ENCODE measurements around the gene HES1. TPM values are rescaled to one million over a fixed set of nuclear protein-coding genes. Genes with fewer than 3 reads are reported as not detected.

HES1 gene
- total and polyA plus RNA-seq, 4 donors: 16.5 to 70.6 (median 27.5) TPM

GRCh38 chr3:194137008-194137505 is 1.1 kb downstream of the HES1 start:
- H3K4me1 ChIP-seq (ENCODE audit: control insufficient read depth in 5 of 5, insufficient read depth in 5 of 5, low read length in 5 of 5): peaks cover 0 to 49% (median 25%) of the 10 kb centered on the region in 5 donors
- ATAC-seq (ENCODE audit: insufficient read depth, low FRiP score): no peak
- peak; percentile 61 to 77 (median 68) for DNase-seq
- peaks cover 0 to 12% (median 0%) of the 10 kb centered on the region in 4 donors for H3K36me3 ChIP-seq (ENCODE audit: control insufficient read depth in 4 of 4, insufficient read depth in 4 of 4, low read length in 4 of 4)
- H3K9ac ChIP-seq (ENCODE audit: insufficient read depth in 1 of 2, low read length in 2 of 2): peak overlapping the region; percentile 19 to 81
- H3K4me3 ChIP-seq: peak overlapping the region; percentile 67
- WGBS, 2 donors: 0 to 1% methylated on average over 34 of the region's 34 CpGs
- TF ChIP-seq, protein P1, sequence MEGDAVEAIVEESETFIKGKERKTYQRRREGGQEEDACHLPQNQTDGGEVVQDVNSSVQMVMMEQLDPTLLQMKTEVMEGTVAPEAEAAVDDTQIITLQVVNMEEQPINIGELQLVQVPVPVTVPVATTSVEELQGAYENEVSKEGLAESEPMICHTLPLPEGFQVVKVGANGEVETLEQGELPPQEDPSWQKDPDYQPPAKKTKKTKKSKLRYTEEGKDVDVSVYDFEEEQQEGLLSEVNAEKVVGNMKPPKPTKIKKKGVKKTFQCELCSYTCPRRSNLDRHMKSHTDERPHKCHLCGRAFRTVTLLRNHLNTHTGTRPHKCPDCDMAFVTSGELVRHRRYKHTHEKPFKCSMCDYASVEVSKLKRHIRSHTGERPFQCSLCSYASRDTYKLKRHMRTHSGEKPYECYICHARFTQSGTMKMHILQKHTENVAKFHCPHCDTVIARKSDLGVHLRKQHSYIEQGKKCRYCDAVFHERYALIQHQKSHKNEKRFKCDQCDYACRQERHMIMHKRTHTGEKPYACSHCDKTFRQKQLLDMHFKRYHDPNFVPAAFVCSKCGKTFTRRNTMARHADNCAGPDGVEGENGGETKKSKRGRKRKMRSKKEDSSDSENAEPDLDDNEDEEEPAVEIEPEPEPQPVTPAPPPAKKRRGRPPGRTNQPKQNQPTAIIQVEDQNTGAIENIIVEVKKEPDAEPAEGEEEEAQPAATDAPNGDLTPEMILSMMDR (IDR thresholded peaks at IDR 0.05; ENCODE audit: control extremely low read depth, extremely low read depth): no peak
- peak overlapping the region; percentile 87 to 90 for H3K27ac ChIP-seq (ENCODE audit: low read depth in 1 of 2, low read length in 1 of 2)
- no peaks in the 10 kb centered on the region for H3K27me3 ChIP-seq (ENCODE audit: control insufficient read depth in 3 of 3, insufficient read depth in 3 of 3, low read length in 2 of 3)
- no peaks in the 10 kb centered on the region for H3K9me3 ChIP-seq (ENCODE audit: control insufficient read depth in 4 of 4, insufficient read depth in 3 of 4, low read length in 3 of 4)

DNA sequence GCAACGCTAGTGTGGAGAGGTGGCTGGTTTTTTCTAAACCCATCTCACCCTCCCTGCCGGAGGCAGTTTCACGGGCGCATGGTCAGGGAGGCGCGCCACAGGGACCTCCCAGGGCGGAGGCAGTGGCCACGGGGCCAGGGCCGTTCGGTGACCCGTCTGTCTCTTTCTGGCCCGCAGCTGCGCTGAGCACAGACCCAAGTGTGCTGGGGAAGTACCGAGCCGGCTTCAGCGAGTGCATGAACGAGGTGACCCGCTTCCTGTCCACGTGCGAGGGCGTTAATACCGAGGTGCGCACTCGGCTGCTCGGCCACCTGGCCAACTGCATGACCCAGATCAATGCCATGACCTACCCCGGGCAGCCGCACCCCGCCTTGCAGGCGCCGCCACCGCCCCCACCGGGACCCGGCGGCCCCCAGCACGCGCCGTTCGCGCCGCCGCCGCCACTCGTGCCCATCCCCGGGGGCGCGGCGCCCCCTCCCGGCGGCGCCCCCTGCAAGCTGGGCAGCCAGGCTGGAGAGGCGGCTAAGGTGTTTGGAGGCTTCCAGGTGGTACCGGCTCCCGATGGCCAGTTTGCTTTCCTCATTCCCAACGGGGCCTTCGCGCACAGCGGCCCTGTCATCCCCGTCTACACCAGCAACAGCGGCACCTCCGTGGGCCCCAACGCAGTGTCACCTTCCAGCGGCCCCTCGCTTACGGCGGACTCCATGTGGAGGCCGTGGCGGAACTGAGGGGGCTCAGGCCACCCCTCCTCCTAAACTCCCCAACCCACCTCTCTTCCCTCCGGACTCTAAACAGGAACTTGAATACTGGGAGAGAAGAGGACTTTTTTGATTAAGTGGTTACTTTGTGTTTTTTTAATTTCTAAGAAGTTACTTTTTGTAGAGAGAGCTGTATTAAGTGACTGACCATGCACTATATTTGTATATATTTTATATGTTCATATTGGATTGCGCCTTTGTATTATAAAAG is 1.8 kb downstream of the HES1 start:
- Histone ChIP-seq H3K9ac (ENCODE audit: insufficient read depth in 1 of 2, low read length in 2 of 2) (peak overlapping the region; percentile 4 to 81), H3K9me3 (ENCODE audit: control insufficient read depth in 4 of 4, insufficient read depth in 3 of 4, low read length in 3 of 4) (no peaks in the 10 kb centered on the region), H3K4me3 (peak overlapping the region; percentile 67), H3K36me3 (ENCODE audit: control insufficient read depth in 4 of 4, insufficient read depth in 4 of 4, low read length in 4 of 4) (peaks cover 0 to 12% (median 0%) of the 10 kb centered on the region in 4 donors), H3K27ac (ENCODE audit: low read depth in 1 of 2, low read length in 1 of 2) (peak overlapping the region; percentile 87 to 90), H3K27me3 (ENCODE audit: control insufficient read depth in 3 of 3, insufficient read depth in 3 of 3, low read length in 2 of 3) (no peaks in the 10 kb centered on the region), H3K4me1 (ENCODE audit: control insufficient read depth in 5 of 5, insufficient read depth in 5 of 5, low read length in 5 of 5) (peaks cover 3 to 52% (median 25%) of the 10 kb centered on the region in 5 donors)
- ATAC-seq (ENCODE audit: insufficient read depth, low FRiP score): no peak
- TF ChIP-seq, protein P1 (IDR thresholded peaks at IDR 0.05; ENCODE audit: control extremely low read depth, extremely low read depth): no peak
- DNase-seq: peak; percentile 46 to 54 (median 53)
- WGBS, 2 donors: 4 to 5% methylated on average over 48 to 69 of the region's 69 CpGs

- TF ChIP-seq, protein P1 (IDR thresholded peaks at IDR 0.05; ENCODE audit: control extremely low read depth, extremely low read depth): no peak
- H3K4me1 ChIP-seq (ENCODE audit: control insufficient read depth in 5 of 5, insufficient read depth in 5 of 5, low read length in 5 of 5): peaks cover 3 to 50% (median 19%) of the 10 kb centered on the region in 5 donors
Observed at GRCh38 chr3:194138732-194139070, 2.8 kb downstream of the HES1 start.

More at GRCh38 chr3:194138732-194139070, 2.8 kb downstream of the HES1 start:
- Histone ChIP-seq H3K27ac (ENCODE audit: low read depth in 1 of 2, low read length in 1 of 2) (peak overlapping the region in 1 of 2 donors; percentile 79), H3K4me3 (no peak overlapping the region), H3K36me3 (ENCODE audit: control insufficient read depth in 4 of 4, insufficient read depth in 4 of 4, low read length in 4 of 4) (peaks cover 0 to 12% (median 0%) of the 10 kb centered on the region in 4 donors), H3K9ac (ENCODE audit: insufficient read depth in 1 of 2, low read length in 2 of 2) (peak overlapping the region in 1 of 2 donors; percentile 36), H3K9me3 (ENCODE audit: control insufficient read depth in 4 of 4, insufficient read depth in 3 of 4, low read length in 3 of 4) (no peaks in the 10 kb centered on the region), H3K27me3 (ENCODE audit: control insufficient read depth in 3 of 3, insufficient read depth in 3 of 3, low read length in 2 of 3) (no peaks in the 10 kb centered on the region)
- ATAC-seq (ENCODE audit: insufficient read depth, low FRiP score) (no peak), DNase-seq (no peak)
- WGBS, 2 donors: 39 to 60% methylated on average over 4 of the region's 4 CpGs
